Spleen (tissue), 11 donors: ENCODE measurements around the gene TCOF1. TPM values are rescaled to one million over a fixed set of nuclear protein-coding genes. Genes with fewer than 3 reads are reported as not detected.
A peak's percentile ranks its signal among the peaks of the same experiment; 100 is the strongest.

Source experiments
- DNase-seq: peaks from one replicate; pipeline ENCODE4 v3.0.0-alpha.2; 2020
- H3K27ac ChIP-seq, 8 donors: fragments of 200-600 bp; sonication (generic) in 7 of 8; 1 replicate in 4 of 8; 2 replicates in 4 of 8; pipeline versions ENCODE4 v1.5.0 to v1.8.0; 2016 to 2021; ENCODE audit warnings: inconsistent platforms in 4 of 8, mild to moderate bottlenecking in 4 of 8, moderate library complexity in 1 of 8
- H3K27me3 ChIP-seq, 7 donors: fragments of 200-600 bp; sonication (generic) in 6 of 7; replicated peaks in 1 of 7; 1 replicate in 4 of 7; 2 replicates in 3 of 7; pipeline versions ENCODE4 v1.5.0 to v1.8.0; 2016 to 2021; ENCODE audit warnings: inconsistent platforms in 3 of 7, mild to moderate bottlenecking in 1 of 7
- H3K36me3 ChIP-seq, 6 donors: fragments of 200-600 bp; sonication (generic) in 5 of 6; 1 replicate in 4 of 6; 2 replicates in 2 of 6; pipeline versions ENCODE4 v1.5.0 to v1.8.0; 2016 to 2021; ENCODE audit warnings: inconsistent platforms in 2 of 6
- H3K4me1 ChIP-seq, 6 donors: fragments of 200-600 bp; sonication (generic) in 5 of 6; 1 replicate in 3 of 6; 2 replicates in 3 of 6; pipeline versions ENCODE4 v1.5.0 to v1.8.0; 2016 to 2021; ENCODE audit warnings: inconsistent platforms in 3 of 6
- H3K4me3 ChIP-seq, 8 donors: fragments of 200-600 bp; sonication (generic) in 7 of 8; 1 replicate in 4 of 8; 2 replicates in 4 of 8; pipeline versions ENCODE4 v1.5.0 to v1.8.0; 2016 to 2021; ENCODE audit warnings: inconsistent platforms in 4 of 8, mild to moderate bottlenecking in 4 of 8, moderate library complexity in 2 of 8
- H3K9me3 ChIP-seq, 8 donors: fragments of 200-600 bp; sonication (generic) in 7 of 8; 1 replicate in 4 of 8; 2 replicates in 4 of 8; pipeline versions ENCODE4 v1.5.0 to v1.8.0; 2016 to 2021; ENCODE audit warnings: inconsistent platforms in 4 of 8
- POLR2A ChIP-seq, 3 donors: fragments of 450-650 bp; IDR thresholded peaks; one replicate each; pipeline ENCODE4 v1.5.1; 2017; ENCODE audit warnings: antibody characterized with exemption in 3 of 3, mild to moderate bottlenecking in 1 of 3
- POLR2AphosphoS5 ChIP-seq, 3 donors: sonication (generic); formaldehyde crosslinking; IDR thresholded peaks; one replicate each; pipeline ENCODE4 v1.5.1; 2017; ENCODE audit warnings: antibody characterized with exemption in 3 of 3
- WGBS, 5 donors: extraction: QIAGEN DNeasy Blood & Tissue Kit in 3 of 5; methylation state at CpG; one replicate each; pipeline versions ENCODE4 v1.1.5 to v1.1.7; 2013 to 2018; 5-methylcytosine and 5-hydroxymethylcytosine counted together
- intact Hi-C: fragments of 100-400 bp; cut with DNase I; formaldehyde crosslinking; loops from one replicate; pipeline ENCODE4 v1.15.0; 2023; ENCODE audit warnings: low total_unique reads
- polyA plus RNA-seq, 3 donors: library from polyadenylated mRNA; stranded (reverse); fragments of 200-250 nt; gene quantifications; one replicate each; pipeline ENCODE4 v1.2.1, GENCODE V29; 2013
- total RNA-seq, 7 donors: library from RNA; depleted of rRNA in 3 of 7; stranded (reverse); fragments of >200 nt in 3 of 7; fragmentation: NEBNext Ultra II Directional in 4 of 7; extraction: Animal tissue kit (Norgen Biotek cat#: 25700) in 4 of 7; gene quantifications; one replicate each; pipeline versions ENCODE4 v1.1.0 to v1.2.1, GENCODE V29; 2016 to 2021
- TF ChIP-seq, protein P1 (sequence below), 11 experiments: fragments of 200-600 bp in 7 of 11; fragments of 450-650 bp in 4 of 11; sonication (generic) in 4 of 11; IDR thresholded peaks in 8 of 11; conservative IDR thresholded peaks in 3 of 11; 1 replicate in 7 of 11; 2 replicates in 4 of 11; pipeline versions ENCODE4 v1.4.0 to v1.8.0; 2016 to 2021; ENCODE audit warnings: antibody characterized with exemption in 11 of 11, inconsistent platforms in 4 of 11, mild to moderate bottlenecking in 1 of 11
- donor health status: healthy with polysubstance abuse.
- donor health status: DM: no; HTN: no; CAD: no; lungs with moderate emphysema.
- donor health status: DM: no; HTN: no; CAD: no.
- donor health status: Bipolar disorder and iron deficiency.
- donor health status: healthy.
- donor health status: DM: no; HTN: no; CAD: no.
- donor health status: DM: yes; HTN: yes; CAD: no.

TCOF1 gene
- total and polyA plus RNA-seq, 10 donors, result 15.3 to 44.3 (median 33.0) TPM

DNA sequence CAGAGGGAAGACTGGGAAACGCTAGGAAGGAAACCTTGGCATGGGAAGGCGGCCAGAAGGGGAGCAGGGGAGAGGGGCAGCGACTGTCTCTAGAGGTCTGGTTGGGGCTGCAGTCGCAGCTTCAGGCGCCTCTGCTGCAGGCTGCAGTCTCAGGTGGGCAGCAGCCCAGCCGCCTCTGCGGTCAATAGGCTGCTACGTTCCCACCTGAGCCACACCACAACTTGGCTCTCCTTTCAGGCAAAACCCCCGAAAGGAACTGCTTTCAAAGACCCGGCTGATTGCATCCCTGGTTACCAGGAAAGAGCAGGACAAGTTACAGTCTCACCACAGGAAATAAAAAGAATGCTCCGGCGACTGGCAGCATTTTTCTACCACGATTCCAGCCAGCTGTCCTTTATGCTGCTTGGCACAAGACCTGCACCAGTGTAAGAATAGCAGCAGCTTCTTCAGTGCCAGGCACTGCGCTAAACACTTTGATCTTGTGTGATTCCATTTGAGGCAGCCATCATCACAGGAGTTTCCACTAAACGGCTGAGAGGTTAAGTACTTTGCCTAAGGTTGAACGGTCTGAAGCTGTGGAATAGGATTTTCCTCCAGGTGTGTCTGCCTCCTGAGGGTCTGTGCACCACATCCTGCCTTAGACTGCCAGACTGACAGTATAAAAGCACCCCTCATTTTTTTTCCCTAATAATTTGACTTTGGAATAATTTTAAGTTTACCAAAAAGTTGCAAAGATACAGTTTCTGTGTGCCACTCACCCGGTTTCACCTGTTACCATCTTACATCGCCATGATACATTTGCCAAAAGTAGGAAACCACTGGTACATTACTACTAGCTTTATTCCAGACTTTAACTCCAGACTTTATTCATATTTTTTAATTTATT is 84.6 kb downstream of the TCOF1 start:
- peak in 2 of 3 donors; percentile 47 to 73 for TF ChIP-seq POLR2AphosphoS5 (IDR thresholded peaks at IDR 0.05)
- TF ChIP-seq, protein P1, sequence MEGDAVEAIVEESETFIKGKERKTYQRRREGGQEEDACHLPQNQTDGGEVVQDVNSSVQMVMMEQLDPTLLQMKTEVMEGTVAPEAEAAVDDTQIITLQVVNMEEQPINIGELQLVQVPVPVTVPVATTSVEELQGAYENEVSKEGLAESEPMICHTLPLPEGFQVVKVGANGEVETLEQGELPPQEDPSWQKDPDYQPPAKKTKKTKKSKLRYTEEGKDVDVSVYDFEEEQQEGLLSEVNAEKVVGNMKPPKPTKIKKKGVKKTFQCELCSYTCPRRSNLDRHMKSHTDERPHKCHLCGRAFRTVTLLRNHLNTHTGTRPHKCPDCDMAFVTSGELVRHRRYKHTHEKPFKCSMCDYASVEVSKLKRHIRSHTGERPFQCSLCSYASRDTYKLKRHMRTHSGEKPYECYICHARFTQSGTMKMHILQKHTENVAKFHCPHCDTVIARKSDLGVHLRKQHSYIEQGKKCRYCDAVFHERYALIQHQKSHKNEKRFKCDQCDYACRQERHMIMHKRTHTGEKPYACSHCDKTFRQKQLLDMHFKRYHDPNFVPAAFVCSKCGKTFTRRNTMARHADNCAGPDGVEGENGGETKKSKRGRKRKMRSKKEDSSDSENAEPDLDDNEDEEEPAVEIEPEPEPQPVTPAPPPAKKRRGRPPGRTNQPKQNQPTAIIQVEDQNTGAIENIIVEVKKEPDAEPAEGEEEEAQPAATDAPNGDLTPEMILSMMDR (IDR thresholded peaks at IDR 0.05 in 8 of 11, conservative IDR thresholded peaks at IDR 0.05 in 3 of 11), result no peak
- Histone ChIP-seq H3K27me3 (no peaks in the 10 kb centered on the region), H3K4me1 (peaks cover 0 to 18% (median 6%) of the 10 kb centered on the region in 6 donors), H3K4me3 (no peak overlapping the region), H3K36me3 (peaks cover 2 to 68% (median 48%) of the 10 kb centered on the region in 6 donors), H3K27ac (no peak overlapping the region), H3K9me3 (no peaks in the 10 kb centered on the region)
- intact Hi-C loops, result no loop called here
- WGBS, 5 donors, result 64 to 72% (median 66%) methylated on average over 18 of the region's 18 CpGs
- DNase-seq, result no peak

DNA sequence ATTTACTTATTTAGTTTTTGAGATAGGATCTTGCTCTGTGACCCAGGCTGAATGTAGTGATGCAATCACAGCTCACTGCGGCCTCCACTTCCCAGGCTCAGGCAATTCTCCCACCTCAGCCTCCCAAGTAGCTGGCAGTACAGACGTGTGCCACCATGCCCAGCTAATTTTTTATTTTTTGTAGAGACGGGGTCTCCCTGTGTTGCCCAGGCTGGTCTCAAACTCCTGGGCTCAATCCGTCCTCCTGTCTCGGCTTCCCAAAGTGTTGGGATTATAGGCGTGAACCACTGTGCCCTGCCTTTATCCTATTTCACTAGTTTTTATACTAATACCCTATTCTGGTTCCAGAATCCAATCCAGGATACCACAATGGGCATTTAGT is 85.2 kb downstream of the TCOF1 start:
- Histone ChIP-seq H3K36me3 (peaks cover 2 to 74% (median 54%) of the 10 kb centered on the region in 6 donors), H3K9me3 (no peaks in the 10 kb centered on the region), H3K4me1 (peaks cover 2 to 25% (median 13%) of the 10 kb centered on the region in 6 donors), H3K27ac (no peak overlapping the region), H3K4me3 (no peak overlapping the region), H3K27me3 (no peaks in the 10 kb centered on the region)
- intact Hi-C loops, result no loop called here
- 75 to 87% (median 82%) methylated on average over 6 of the region's 6 CpGs for WGBS, 5 donors
- DNase-seq, result no peak
- TF ChIP-seq POLR2AphosphoS5 (IDR thresholded peaks at IDR 0.05) (peak in 1 of 3 donors; percentile 20), POLR2A (IDR thresholded peaks at IDR 0.05) (no peak)
- TF ChIP-seq, protein P1 (IDR thresholded peaks at IDR 0.05 in 8 of 11, conservative IDR thresholded peaks at IDR 0.05 in 3 of 11), result no peak

DNA sequence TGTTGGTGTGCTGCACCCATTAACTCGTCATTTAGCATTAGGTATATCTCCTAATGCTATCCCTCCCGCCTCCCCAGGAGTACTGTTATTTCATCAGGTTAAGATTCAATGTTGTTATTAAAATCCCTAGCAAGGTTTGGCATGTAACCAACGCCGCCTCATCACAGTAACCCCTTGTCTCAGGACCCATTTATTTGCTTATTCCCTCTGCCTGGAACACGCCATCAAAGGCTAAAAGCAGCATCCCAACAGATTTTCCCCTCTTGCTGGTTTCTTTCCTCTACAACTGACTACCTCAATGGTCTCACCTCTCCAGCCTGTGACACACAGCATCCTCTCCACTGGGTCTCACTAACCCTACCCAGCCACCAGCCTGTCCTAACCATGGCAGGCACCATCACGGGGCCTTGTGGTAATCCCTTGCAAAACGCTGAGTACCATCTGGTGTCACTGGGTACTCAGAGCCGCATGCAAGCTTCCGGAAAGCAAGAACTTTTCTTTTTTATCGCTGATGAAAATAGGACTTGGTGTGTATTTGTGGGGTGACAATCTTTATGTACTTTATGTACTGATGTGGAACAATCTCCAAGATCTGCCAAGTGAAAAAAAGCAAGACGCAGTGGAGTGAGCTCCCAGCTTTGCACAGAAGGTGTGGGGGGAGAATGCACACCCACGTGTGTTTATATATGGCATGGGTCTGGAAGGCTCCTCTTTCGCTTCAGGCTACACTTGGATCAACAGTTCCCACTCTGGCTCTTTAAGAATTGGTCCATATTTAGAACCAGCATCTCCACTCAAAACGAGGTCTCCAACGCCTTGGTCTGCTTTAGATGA is 86.0 kb downstream of the TCOF1 start:
- no peak overlapping the region for H3K27ac ChIP-seq
- peaks cover 10 to 32% (median 20%) of the 10 kb centered on the region in 6 donors for H3K4me1 ChIP-seq
- H3K27me3 ChIP-seq, result no peaks in the 10 kb centered on the region
- H3K9me3 ChIP-seq, result no peaks in the 10 kb centered on the region
- WGBS, 5 donors, result 79 to 87% (median 81%) methylated on average over 15 of the region's 15 CpGs
- no peak for DNase-seq
- peaks cover 2 to 78% (median 54%) of the 10 kb centered on the region in 6 donors for H3K36me3 ChIP-seq
- TF ChIP-seq POLR2A (IDR thresholded peaks at IDR 0.05), result no peak
- TF ChIP-seq POLR2AphosphoS5 (IDR thresholded peaks at IDR 0.05), result peak in 2 of 3 donors; percentile 33 to 42
- TF ChIP-seq, protein P1 (IDR thresholded peaks at IDR 0.05 in 8 of 11, conservative IDR thresholded peaks at IDR 0.05 in 3 of 11), result no peak
- intact Hi-C loops, result no loop called here
- no peak overlapping the region for H3K4me3 ChIP-seq
